Vagina (tissue), 2 donors: Measurements from ENCODE around the gene GMNN. TPM values are rescaled to one million over a fixed set of nuclear protein-coding genes. Genes with fewer than 3 reads are reported as not detected.

Experiments used
- DNase-seq, 2 donors: peaks; one replicate each; pipeline ENCODE4 v3.0.0-alpha.2; 2017; ENCODE audit errors: extremely low spot score in 2 of 2
- H3K27ac ChIP-seq: fragments of 200-600 bp; sonication (generic); one replicate; pipeline ENCODE4 v1.5.1; 2019
- H3K27me3 ChIP-seq: fragments of 200-600 bp; sonication (generic); one replicate; pipeline ENCODE4 v1.5.1; 2019
- H3K36me3 ChIP-seq, 2 donors: fragments of 200-600 bp; sonication (generic); one replicate each; pipeline ENCODE4 v1.5.1; 2017 to 2019
- H3K4me1 ChIP-seq: fragments of 200-600 bp; sonication (generic); one replicate; pipeline ENCODE4 v1.5.1; 2019
- H3K4me3 ChIP-seq, 2 donors: fragments of 200-600 bp; sonication (generic); 1 replicate in 1 of 2; 2 replicates in 1 of 2; pipeline ENCODE4 v1.5.1; 2016 to 2019
- H3K9me3 ChIP-seq: fragments of 200-600 bp; sonication (generic); one replicate; pipeline ENCODE4 v1.5.1; 2019
- POLR2A ChIP-seq, 2 donors: fragments of 450-650 bp; IDR thresholded peaks; one replicate each; pipeline ENCODE4 v1.6.1; 2017; ENCODE audit warnings: antibody characterized with exemption in 2 of 2, mild to moderate bottlenecking in 2 of 2, moderate library complexity in 2 of 2
- POLR2AphosphoS5 ChIP-seq, 2 donors: sonication (generic); formaldehyde crosslinking; IDR thresholded peaks; one replicate each; pipeline ENCODE4 v1.9.0; 2017; ENCODE audit warnings: antibody characterized with exemption in 2 of 2, mild to moderate bottlenecking in 2 of 2, low read depth in 1 of 2; ENCODE audit not compliant: insufficient read depth in 1 of 2
- intact Hi-C: fragments of 100-400 bp; cut with DNase I; formaldehyde crosslinking; loops from one replicate; pipeline ENCODE4 v1.15.1; 2023
- total RNA-seq: library from RNA; depleted of rRNA; stranded (reverse); fragments of >200 nt; gene quantifications from one replicate; pipeline ENCODE4 v1.2.3, GENCODE V29; 2016
- TF ChIP-seq, protein P1 (sequence below), 3 experiments: fragments of 450-650 bp in 2 of 3; fragments of 200-600 bp in 1 of 3; sonication (generic) in 1 of 3; IDR thresholded peaks; one replicate each; pipeline ENCODE4 v1.5.1; 2017 to 2019; ENCODE audit warnings: antibody characterized with exemption in 3 of 3, mild to moderate bottlenecking in 2 of 3, moderate library complexity in 2 of 3

Gene GMNN
- total RNA-seq, 1 donor from 2014 or later = 13.5 TPM

- Histone ChIP-seq H3K27me3 (no peaks in the 10 kb centered on the region), H3K27ac (no peak overlapping the region), H3K36me3 (no peaks in the 10 kb centered on the region), H3K9me3 (no peaks in the 10 kb centered on the region), H3K4me1 (no peaks in the 10 kb centered on the region), H3K4me3 (no peak overlapping the region)
- no peak for DNase-seq
- intact Hi-C loops = no loop called here
- TF ChIP-seq POLR2AphosphoS5 (IDR thresholded peaks at IDR 0.05; ENCODE audit: insufficient read depth in 1 of 2, low read depth in 1 of 2) (no peak), POLR2A (IDR thresholded peaks at IDR 0.05) (no peak)
- TF ChIP-seq, protein P1, sequence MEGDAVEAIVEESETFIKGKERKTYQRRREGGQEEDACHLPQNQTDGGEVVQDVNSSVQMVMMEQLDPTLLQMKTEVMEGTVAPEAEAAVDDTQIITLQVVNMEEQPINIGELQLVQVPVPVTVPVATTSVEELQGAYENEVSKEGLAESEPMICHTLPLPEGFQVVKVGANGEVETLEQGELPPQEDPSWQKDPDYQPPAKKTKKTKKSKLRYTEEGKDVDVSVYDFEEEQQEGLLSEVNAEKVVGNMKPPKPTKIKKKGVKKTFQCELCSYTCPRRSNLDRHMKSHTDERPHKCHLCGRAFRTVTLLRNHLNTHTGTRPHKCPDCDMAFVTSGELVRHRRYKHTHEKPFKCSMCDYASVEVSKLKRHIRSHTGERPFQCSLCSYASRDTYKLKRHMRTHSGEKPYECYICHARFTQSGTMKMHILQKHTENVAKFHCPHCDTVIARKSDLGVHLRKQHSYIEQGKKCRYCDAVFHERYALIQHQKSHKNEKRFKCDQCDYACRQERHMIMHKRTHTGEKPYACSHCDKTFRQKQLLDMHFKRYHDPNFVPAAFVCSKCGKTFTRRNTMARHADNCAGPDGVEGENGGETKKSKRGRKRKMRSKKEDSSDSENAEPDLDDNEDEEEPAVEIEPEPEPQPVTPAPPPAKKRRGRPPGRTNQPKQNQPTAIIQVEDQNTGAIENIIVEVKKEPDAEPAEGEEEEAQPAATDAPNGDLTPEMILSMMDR (IDR thresholded peaks at IDR 0.05) = no peak
Observed at GRCh38 chr6:24755279-24755678, 19.5 kb upstream of the GMNN start.

- no peaks in the 10 kb centered on the region for H3K9me3 ChIP-seq
- no peak overlapping the region for H3K4me3 ChIP-seq
- H3K27ac ChIP-seq = no peak overlapping the region
- H3K4me1 ChIP-seq = no peaks in the 10 kb centered on the region
- intact Hi-C loops = no loop called here
- no peaks in the 10 kb centered on the region for H3K36me3 ChIP-seq
- no peaks in the 10 kb centered on the region for H3K27me3 ChIP-seq
- TF ChIP-seq POLR2AphosphoS5 (IDR thresholded peaks at IDR 0.05; ENCODE audit: insufficient read depth in 1 of 2, low read depth in 1 of 2) = no peak
- TF ChIP-seq, protein P1 (IDR thresholded peaks at IDR 0.05) = no peak
- no peak for TF ChIP-seq POLR2A (IDR thresholded peaks at IDR 0.05)
- no peak for DNase-seq
Observed at GRCh38 chr6:24757611-24758010, 17.1 kb upstream of the GMNN start.

- TF ChIP-seq, protein P1 (IDR thresholded peaks at IDR 0.05) = no peak
- no peak for TF ChIP-seq POLR2A (IDR thresholded peaks at IDR 0.05)
- no peaks in the 10 kb centered on the region for H3K36me3 ChIP-seq
- intact Hi-C loops = no loop called here
- H3K9me3 ChIP-seq = no peaks in the 10 kb centered on the region
- H3K27me3 ChIP-seq = no peaks in the 10 kb centered on the region
- no peaks in the 10 kb centered on the region for H3K4me1 ChIP-seq
- no peak overlapping the region for H3K27ac ChIP-seq
- no peak for DNase-seq
- H3K4me3 ChIP-seq = no peak overlapping the region
Observed at GRCh38 chr6:24759718-24760117, 15.0 kb upstream of the GMNN start.

DNA sequence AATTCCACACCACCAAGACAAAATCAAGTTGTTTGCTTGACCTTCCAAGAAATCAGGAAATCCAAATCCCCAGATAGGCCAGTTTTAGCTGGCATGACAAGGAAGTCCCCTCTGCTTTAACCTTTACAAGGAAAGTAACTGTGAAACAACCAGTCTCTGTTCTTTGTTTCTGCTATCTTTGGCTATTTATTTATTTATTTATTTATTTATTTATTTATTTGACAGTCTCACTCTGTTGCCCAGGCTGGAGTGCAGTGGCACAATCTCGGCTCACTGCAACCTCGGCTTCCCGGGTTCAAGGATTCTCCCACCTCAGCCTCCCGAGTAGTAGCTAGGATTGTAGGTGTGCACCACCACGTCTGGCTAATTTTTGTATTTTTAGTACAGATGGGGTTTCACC lies 14.5 kb upstream of the GMNN start:
- no peak for DNase-seq
- TF ChIP-seq POLR2AphosphoS5 (IDR thresholded peaks at IDR 0.05; ENCODE audit: insufficient read depth in 1 of 2, low read depth in 1 of 2) = no peak
- TF ChIP-seq, protein P1 (IDR thresholded peaks at IDR 0.05) = no peak
- TF ChIP-seq POLR2A (IDR thresholded peaks at IDR 0.05) = no peak
- Histone ChIP-seq H3K9me3 (no peaks in the 10 kb centered on the region), H3K27ac (no peak overlapping the region), H3K27me3 (no peaks in the 10 kb centered on the region), H3K4me3 (no peak overlapping the region), H3K4me1 (no peaks in the 10 kb centered on the region), H3K36me3 (no peaks in the 10 kb centered on the region)
- intact Hi-C loops = no loop called here

GRCh38 chr6:24761193-24761835 lies 13.4 kb upstream of the GMNN start:
- intact Hi-C loops = no loop called here
- Histone ChIP-seq H3K36me3 (no peaks in the 10 kb centered on the region), H3K4me3 (no peak overlapping the region), H3K9me3 (no peaks in the 10 kb centered on the region), H3K27me3 (no peaks in the 10 kb centered on the region), H3K27ac (no peak overlapping the region), H3K4me1 (no peaks in the 10 kb centered on the region)
- no peak for DNase-seq
- TF ChIP-seq, protein P1 (IDR thresholded peaks at IDR 0.05) = no peak
- TF ChIP-seq POLR2AphosphoS5 (IDR thresholded peaks at IDR 0.05; ENCODE audit: insufficient read depth in 1 of 2, low read depth in 1 of 2) = no peak
- TF ChIP-seq POLR2A (IDR thresholded peaks at IDR 0.05) = no peak
